ENCODE data around the gene CD59. TPM values are rescaled to one million over a fixed set of nuclear protein-coding genes. Genes with fewer than 3 reads are reported as not detected.

Gene CD59
- total and polyA plus RNA-seq, 2 of the 13 experiments (the other 11 are each of a cell fraction or from before 2014, with no cell fraction given), result 127 to 289 TPM

DNA sequence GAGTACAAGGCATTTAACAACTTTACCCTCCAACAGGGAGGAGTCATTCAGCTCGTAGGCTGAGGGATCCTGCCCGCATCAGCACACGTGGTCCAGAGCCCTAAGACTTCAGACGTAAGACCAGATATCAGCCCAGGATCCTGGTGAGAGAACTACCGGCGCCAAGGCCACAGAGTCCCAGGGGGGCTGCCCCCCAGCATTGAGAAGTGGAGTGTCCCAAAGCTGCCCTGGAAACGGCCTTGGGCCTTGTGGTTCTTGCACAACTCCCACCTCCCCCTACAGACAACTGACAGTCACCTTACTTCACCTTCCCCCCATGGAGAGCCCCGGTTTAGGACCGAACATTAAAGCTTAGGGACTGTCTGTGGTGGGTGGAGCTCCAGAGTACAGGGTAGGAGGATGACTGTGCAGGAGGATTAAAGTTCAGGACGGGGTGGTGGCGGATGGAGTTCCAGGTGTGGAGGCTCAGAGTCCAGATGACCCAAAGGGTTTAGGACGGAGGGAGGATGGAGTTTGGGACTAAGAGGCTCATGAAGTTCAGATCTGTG is 36.6 kb downstream of the CD59 start (continued):
- no peak for TF ChIP-seq ZNF101 (CRISPR knock-in tag; IDR thresholded peaks at IDR 0.05; ENCODE audit: borderline replicate concordance, low read depth)
- no peak for TF ChIP-seq ZSCAN12 (CRISPR knock-in tag; IDR thresholded peaks at IDR 0.05)
- no peak for TF ChIP-seq ZNF282 (IDR thresholded peaks at IDR 0.05; ENCODE audit: partially characterized antibody)
- TF ChIP-seq SIX1 (CRISPR knock-in tag; IDR thresholded peaks at IDR 0.05; ENCODE audit: borderline replicate concordance), result no peak
- TF ChIP-seq, protein P1, sequence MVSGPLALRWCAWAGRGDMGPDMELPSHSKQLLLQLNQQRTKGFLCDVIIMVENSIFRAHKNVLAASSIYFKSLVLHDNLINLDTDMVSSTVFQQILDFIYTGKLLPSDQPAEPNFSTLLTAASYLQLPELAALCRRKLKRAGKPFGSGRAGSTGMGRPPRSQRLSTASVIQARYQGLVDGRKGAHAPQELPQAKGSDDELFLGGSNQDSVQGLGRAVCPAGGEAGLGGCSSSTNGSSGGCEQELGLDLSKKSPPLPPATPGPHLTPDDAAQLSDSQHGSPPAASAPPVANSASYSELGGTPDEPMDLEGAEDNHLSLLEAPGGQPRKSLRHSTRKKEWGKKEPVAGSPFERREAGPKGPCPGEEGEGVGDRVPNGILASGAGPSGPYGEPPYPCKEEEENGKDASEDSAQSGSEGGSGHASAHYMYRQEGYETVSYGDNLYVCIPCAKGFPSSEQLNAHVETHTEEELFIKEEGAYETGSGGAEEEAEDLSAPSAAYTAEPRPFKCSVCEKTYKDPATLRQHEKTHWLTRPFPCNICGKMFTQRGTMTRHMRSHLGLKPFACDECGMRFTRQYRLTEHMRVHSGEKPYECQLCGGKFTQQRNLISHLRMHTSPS (CRISPR knock-in tag; IDR thresholded peaks at IDR 0.05; ENCODE audit: low read depth), result no peak
- TF ChIP-seq, protein P2, sequence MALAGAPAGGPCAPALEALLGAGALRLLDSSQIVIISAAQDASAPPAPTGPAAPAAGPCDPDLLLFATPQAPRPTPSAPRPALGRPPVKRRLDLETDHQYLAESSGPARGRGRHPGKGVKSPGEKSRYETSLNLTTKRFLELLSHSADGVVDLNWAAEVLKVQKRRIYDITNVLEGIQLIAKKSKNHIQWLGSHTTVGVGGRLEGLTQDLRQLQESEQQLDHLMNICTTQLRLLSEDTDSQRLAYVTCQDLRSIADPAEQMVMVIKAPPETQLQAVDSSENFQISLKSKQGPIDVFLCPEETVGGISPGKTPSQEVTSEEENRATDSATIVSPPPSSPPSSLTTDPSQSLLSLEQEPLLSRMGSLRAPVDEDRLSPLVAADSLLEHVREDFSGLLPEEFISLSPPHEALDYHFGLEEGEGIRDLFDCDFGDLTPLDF (CRISPR knock-in tag; IDR thresholded peaks at IDR 0.05), result no peak
- no peak for TF ChIP-seq ZNF468 (CRISPR knock-in tag; IDR thresholded peaks at IDR 0.05)
- peak; percentile 79; the same call in 1 of the 2 replicates for TF ChIP-seq ZC3H13 (CRISPR knock-in tag; IDR thresholded peaks at IDR 0.05)
- TF ChIP-seq, protein P3, sequence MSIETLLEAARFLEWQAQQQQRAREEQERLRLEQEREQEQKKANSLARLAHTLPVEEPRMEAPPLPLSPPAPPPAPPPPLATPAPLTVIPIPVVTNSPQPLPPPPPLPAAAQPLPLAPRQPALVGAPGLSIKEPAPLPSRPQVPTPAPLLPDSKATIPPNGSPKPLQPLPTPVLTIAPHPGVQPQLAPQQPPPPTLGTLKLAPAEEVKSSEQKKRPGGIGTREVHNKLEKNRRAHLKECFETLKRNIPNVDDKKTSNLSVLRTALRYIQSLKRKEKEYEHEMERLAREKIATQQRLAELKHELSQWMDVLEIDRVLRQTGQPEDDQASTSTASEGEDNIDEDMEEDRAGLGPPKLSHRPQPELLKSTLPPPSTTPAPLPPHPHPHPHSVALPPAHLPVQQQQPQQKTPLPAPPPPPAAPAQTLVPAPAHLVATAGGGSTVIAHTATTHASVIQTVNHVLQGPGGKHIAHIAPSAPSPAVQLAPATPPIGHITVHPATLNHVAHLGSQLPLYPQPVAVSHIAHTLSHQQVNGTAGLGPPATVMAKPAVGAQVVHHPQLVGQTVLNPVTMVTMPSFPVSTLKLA (IDR thresholded peaks at IDR 0.05), result no peak
- TF ChIP-seq ZNF891 (CRISPR knock-in tag; IDR thresholded peaks at IDR 0.05), result no peak; the same call in 1 of the 2 replicates
- TF ChIP-seq, protein P4, sequence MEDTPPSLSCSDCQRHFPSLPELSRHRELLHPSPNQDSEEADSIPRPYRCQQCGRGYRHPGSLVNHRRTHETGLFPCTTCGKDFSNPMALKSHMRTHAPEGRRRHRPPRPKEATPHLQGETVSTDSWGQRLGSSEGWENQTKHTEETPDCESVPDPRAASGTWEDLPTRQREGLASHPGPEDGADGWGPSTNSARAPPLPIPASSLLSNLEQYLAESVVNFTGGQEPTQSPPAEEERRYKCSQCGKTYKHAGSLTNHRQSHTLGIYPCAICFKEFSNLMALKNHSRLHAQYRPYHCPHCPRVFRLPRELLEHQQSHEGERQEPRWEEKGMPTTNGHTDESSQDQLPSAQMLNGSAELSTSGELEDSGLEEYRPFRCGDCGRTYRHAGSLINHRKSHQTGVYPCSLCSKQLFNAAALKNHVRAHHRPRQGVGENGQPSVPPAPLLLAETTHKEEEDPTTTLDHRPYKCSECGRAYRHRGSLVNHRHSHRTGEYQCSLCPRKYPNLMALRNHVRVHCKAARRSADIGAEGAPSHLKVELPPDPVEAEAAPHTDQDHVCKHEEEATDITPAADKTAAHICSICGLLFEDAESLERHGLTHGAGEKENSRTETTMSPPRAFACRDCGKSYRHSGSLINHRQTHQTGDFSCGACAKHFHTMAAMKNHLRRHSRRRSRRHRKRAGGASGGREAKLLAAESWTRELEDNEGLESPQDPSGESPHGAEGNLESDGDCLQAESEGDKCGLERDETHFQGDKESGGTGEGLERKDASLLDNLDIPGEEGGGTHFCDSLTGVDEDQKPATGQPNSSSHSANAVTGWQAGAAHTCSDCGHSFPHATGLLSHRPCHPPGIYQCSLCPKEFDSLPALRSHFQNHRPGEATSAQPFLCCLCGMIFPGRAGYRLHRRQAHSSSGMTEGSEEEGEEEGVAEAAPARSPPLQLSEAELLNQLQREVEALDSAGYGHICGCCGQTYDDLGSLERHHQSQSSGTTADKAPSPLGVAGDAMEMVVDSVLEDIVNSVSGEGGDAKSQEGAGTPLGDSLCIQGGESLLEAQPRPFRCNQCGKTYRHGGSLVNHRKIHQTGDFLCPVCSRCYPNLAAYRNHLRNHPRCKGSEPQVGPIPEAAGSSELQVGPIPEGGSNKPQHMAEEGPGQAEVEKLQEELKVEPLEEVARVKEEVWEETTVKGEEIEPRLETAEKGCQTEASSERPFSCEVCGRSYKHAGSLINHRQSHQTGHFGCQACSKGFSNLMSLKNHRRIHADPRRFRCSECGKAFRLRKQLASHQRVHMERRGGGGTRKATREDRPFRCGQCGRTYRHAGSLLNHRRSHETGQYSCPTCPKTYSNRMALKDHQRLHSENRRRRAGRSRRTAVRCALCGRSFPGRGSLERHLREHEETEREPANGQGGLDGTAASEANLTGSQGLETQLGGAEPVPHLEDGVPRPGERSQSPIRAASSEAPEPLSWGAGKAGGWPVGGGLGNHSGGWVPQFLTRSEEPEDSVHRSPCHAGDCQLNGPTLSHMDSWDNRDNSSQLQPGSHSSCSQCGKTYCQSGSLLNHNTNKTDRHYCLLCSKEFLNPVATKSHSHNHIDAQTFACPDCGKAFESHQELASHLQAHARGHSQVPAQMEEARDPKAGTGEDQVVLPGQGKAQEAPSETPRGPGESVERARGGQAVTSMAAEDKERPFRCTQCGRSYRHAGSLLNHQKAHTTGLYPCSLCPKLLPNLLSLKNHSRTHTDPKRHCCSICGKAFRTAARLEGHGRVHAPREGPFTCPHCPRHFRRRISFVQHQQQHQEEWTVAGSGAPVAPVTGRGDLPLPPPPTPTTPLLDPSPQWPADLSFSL (CRISPR knock-in tag; IDR thresholded peaks at IDR 0.05), result no peak
- no peak for TF ChIP-seq TCF7L2 (IDR thresholded peaks at IDR 0.05; ENCODE audit: low read depth, low read length)
- TF ChIP-seq ZNF256 (CRISPR knock-in tag; conservative IDR thresholded peaks at IDR 0.05), result no peak
- TF ChIP-seq, protein P5, sequence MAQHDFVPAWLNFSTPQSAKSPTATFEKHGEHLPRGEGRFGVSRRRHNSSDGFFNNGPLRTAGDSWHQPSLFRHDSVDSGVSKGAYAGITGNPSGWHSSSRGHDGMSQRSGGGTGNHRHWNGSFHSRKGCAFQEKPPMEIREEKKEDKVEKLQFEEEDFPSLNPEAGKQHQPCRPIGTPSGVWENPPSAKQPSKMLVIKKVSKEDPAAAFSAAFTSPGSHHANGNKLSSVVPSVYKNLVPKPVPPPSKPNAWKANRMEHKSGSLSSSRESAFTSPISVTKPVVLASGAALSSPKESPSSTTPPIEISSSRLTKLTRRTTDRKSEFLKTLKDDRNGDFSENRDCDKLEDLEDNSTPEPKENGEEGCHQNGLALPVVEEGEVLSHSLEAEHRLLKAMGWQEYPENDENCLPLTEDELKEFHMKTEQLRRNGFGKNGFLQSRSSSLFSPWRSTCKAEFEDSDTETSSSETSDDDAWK (CRISPR knock-in tag; IDR thresholded peaks at IDR 0.05), result no peak
- TF ChIP-seq, protein P6, sequence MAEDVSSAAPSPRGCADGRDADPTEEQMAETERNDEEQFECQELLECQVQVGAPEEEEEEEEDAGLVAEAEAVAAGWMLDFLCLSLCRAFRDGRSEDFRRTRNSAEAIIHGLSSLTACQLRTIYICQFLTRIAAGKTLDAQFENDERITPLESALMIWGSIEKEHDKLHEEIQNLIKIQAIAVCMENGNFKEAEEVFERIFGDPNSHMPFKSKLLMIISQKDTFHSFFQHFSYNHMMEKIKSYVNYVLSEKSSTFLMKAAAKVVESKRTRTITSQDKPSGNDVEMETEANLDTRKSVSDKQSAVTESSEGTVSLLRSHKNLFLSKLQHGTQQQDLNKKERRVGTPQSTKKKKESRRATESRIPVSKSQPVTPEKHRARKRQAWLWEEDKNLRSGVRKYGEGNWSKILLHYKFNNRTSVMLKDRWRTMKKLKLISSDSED (CRISPR knock-in tag; IDR thresholded peaks at IDR 0.05), result no peak
- TF ChIP-seq PHF21A (CRISPR knock-in tag; IDR thresholded peaks at IDR 0.05), result peak; percentile 89

Data from HepG2 (cell line).